A673 (cell line): Measurements from ENCODE around the gene CDY1B. TPM values are rescaled to one million over a fixed set of nuclear protein-coding genes. Genes with fewer than 3 reads are reported as not detected.
"Not testable (repeated sequence)": the region's sequence is repeated elsewhere in the genome, so short reads cannot be mapped to it uniquely, and the experiment has no call there.

ENCODE experiments used
- Bru-seq: library from RNA; stranded (reverse); fragments of 400-500 nt; gene quantifications from one replicate; lab custom pipeline; 2021; lab: Mats Ljungman, UMichigan
- BruChase-seq, 2 experiments: library from RNA; stranded (reverse); fragments of 400-500 nt; gene quantifications; one replicate each; lab custom pipeline; 2021; lab: Mats Ljungman, UMichigan
- BruUV-seq: library from RNA; stranded (reverse); fragments of 400-500 nt; replicated peaks from 2 replicates; lab custom pipeline; 2021; lab: Mats Ljungman, UMichigan
- CTCF ChIA-PET: fragments of 300-600 bp; sonication (Branson Sonifier 250); formaldehyde crosslinking; loops from one replicate; lab custom pipeline; 2022; ENCODE audit warnings: antibody characterized with exemption; lab: Charles Lee
- POLR2A ChIA-PET: fragments of 300-600 bp; sonication (Branson Sonifier 250); formaldehyde crosslinking; loops from one replicate; lab custom pipeline; 2022; ENCODE audit warnings: antibody characterized with exemption; ENCODE audit not compliant: low non-redundant PET; lab: Charles Lee
- DNase-seq: peaks from one replicate; pipeline ENCODE4 v3.0.0-alpha.2; 2015; ENCODE audit warnings: low spot score
- H3K27ac ChIP-seq: fragments of 200-600 bp; sonication (generic); 2 replicates; pipeline ENCODE4 v1.5.1; 2016; ENCODE audit warnings: mixed run types, low read depth, mild to moderate bottlenecking, mixed read lengths, antibody characterized with exemption, low read length; ENCODE audit not compliant: poor library complexity, severe bottlenecking
- H3K27me3 ChIP-seq: fragments of 200-600 bp; sonication (generic); replicated peaks from 2 replicates; pipeline ENCODE4 v1.6.1; 2017; ENCODE audit warnings: mixed run types, low read depth, mild to moderate bottlenecking, mixed read lengths, antibody characterized with exemption, low read length; ENCODE audit not compliant: insufficient read depth, poor library complexity
- H3K36me3 ChIP-seq: fragments of 200-600 bp; sonication (generic); 2 replicates; pipeline ENCODE4 v1.6.1; 2016; ENCODE audit warnings: mixed run types, mild to moderate bottlenecking, mixed read lengths, antibody characterized with exemption, low read length; ENCODE audit not compliant: insufficient read depth, poor library complexity, severe bottlenecking
- H3K4me1 ChIP-seq: fragments of 200-600 bp; sonication (generic); 2 replicates; pipeline ENCODE4 v1.6.1; 2017; ENCODE audit warnings: mixed run types, mild to moderate bottlenecking, mixed read lengths, antibody characterized with exemption, low read length; ENCODE audit not compliant: insufficient read depth, poor library complexity, severe bottlenecking
- H3K4me3 ChIP-seq: fragments of 200-600 bp; sonication (generic); 2 replicates; pipeline ENCODE4 v1.5.1; 2016; ENCODE audit warnings: low read depth, mixed run types, mild to moderate bottlenecking, mixed read lengths, low read length; ENCODE audit not compliant: poor library complexity, severe bottlenecking
- H3K9me3 ChIP-seq: fragments of 200-600 bp; sonication (generic); 2 replicates; pipeline ENCODE4 v1.6.1; 2016; ENCODE audit warnings: mixed run types, low read depth, mild to moderate bottlenecking, mixed read lengths, antibody characterized with exemption, low read length; ENCODE audit not compliant: poor library complexity, severe bottlenecking
- intact Hi-C: fragments of 100-400 bp; cut with micrococcal nuclease; formaldehyde crosslinking; loops from one replicate; pipeline ENCODE4 v1.10.0; 2022; ENCODE audit not compliant: unreplicated experiment
- long read RNA-seq: library from polyadenylated mRNA; stranded (forward); transcript quantifications from one replicate; pipeline ENCODE4 v2.0.0, GENCODE V29; 2022
- total RNA-seq: library from RNA; stranded (reverse); gene quantifications from 2 replicates; pipeline ENCODE4 v1.2.3, GENCODE V29; 2021

Gene CDY1B
- total RNA-seq = not detected in 2 replicates
- Bru-seq, nascent RNA = not detected
- BruChase-seq, experiment 1, labeled RNA remaining after a 2-hour chase = not detected
- not detected for BruChase-seq, experiment 2, labeled RNA remaining after a 6-hour chase
- long read RNA-seq = 0 reads

GRCh38 chrY:24047919-24048318 lies at the start of gene CDY1B:
Gene CDY1B, minus strand, starts transcription at chrY:24048019. Its CDS starts 331 bp downstream, at chrY:24047688.
- H3K9me3 ChIP-seq, H3K4me3 ChIP-seq, intact Hi-C loops, H3K27me3 ChIP-seq, H3K4me1 ChIP-seq, DNase-seq, H3K27ac ChIP-seq, POLR2A ChIA-PET, H3K36me3 ChIP-seq, BruUV-seq, CTCF ChIA-PET: not testable (repeated sequence)

- H3K4me3 ChIP-seq, intact Hi-C loops, POLR2A ChIA-PET, H3K9me3 ChIP-seq, BruUV-seq, H3K36me3 ChIP-seq, H3K27ac ChIP-seq, DNase-seq, H3K4me1 ChIP-seq, CTCF ChIA-PET, H3K27me3 ChIP-seq: not testable (repeated sequence)
Measured at GRCh38 chrY:24049525-24049924, 1.7 kb upstream of the CDY1B start.

- H3K4me1 ChIP-seq, H3K9me3 ChIP-seq, BruUV-seq, H3K4me3 ChIP-seq, H3K27ac ChIP-seq, CTCF ChIA-PET, H3K36me3 ChIP-seq, H3K27me3 ChIP-seq, DNase-seq, POLR2A ChIA-PET, intact Hi-C loops: not testable (repeated sequence)
Measured at GRCh38 chrY:24043209-24043608, 4.6 kb downstream of the CDY1B start.

GRCh38 chrY:24039008-24039718 lies 8.7 kb downstream of the CDY1B start:
- DNase-seq, H3K36me3 ChIP-seq, intact Hi-C loops, H3K27me3 ChIP-seq, POLR2A ChIA-PET, H3K4me1 ChIP-seq, BruUV-seq, H3K9me3 ChIP-seq, H3K4me3 ChIP-seq, CTCF ChIA-PET, H3K27ac ChIP-seq: not testable (repeated sequence)

GRCh38 chrY:24026212-24027103 lies 21.4 kb downstream of the CDY1B start:
- H3K27me3 ChIP-seq, H3K4me1 ChIP-seq, POLR2A ChIA-PET, H3K36me3 ChIP-seq, H3K9me3 ChIP-seq, CTCF ChIA-PET, DNase-seq, BruUV-seq, intact Hi-C loops, H3K4me3 ChIP-seq, H3K27ac ChIP-seq: not testable (repeated sequence)
